Measurements from ENCODE around the gene SCAPER.
"Not testable (repeated sequence)": the region's sequence is repeated elsewhere in the genome, so short reads cannot be mapped to it uniquely, and the experiment has no call there.

The SCAPER gene

GRCh38 chr15:76330080-76330680 is 575.0 kb downstream of the SCAPER start:
- in situ Hi-C loops (cut with MboI; ENCODE audit: low sequenced_read_pairs), result no loop called here

DNA sequence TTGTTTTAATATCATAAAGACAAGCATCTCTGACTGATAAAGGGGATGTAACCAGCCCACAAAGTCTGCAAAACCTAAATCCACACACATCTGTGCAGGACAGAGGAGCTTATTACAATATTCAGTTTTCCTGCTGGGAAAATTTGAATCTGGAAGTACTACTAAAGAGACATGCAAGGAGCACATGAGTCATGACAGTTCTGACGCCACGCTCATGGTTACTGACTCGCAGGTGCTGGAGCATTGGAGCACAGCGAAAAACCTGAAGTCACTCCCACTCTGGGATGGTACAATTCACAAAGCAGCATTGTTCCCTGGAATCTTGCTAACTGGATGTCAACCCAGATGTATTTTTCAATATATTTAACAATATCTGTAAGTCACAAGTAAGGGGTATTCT is 576.2 kb downstream of the SCAPER start:
- in situ Hi-C loops (cut with MboI; ENCODE audit: low sequenced_read_pairs), result no loop called here

- in situ Hi-C loops (cut with MboI; ENCODE audit: low sequenced_read_pairs), result no loop called here
These were observed 576.9 kb downstream of the SCAPER start for GRCh38 chr15:76328106-76328696.

DNA sequence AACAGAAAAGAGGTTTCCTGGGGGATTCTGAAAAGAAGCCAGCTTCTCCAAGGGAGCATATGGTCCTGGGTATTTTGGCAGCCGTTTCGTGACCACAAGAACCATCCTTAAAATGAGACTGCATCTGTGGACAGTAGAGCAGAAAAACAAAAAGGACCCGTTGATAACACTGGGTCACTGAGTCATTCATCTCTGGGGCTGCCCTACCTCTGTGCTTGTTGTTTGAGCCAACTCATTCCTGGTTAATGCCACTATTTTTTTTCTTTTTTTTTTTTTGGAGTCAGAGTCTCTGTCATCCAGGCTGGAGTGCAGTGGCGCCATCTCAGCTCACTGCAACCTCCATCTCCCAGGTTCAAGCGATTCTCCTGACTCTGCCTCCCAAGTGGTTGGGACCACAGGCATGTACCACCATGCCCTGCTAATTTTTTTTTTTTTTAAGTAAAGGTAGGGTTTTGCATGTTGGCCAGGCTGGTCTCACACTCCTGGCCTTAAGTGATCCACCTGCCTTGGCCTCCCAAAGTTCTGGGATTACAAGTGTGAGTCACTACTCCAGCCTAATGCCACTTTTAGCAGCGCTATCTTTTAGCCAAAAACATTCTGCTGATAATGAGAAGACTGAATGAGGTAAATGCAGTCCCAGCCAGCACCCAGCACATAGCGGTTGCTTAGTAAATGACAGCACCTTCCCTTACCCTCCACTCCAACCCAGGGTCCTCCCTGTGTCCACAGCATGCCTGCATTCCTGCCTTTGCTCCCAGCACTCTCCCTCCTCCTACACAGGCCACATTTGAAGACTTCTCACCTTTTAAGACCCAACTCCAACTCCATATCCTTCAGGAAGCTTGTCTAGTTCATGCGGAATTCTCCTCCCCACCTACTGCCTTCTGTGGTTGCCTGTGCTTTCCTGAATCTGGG is 577.7 kb downstream of the SCAPER start:
- in situ Hi-C loops (cut with MboI; ENCODE audit: low sequenced_read_pairs), result no loop called here

GRCh38 chr15:76325704-76326103 is 579.4 kb downstream of the SCAPER start:
- in situ Hi-C loops (cut with MboI; ENCODE audit: low sequenced_read_pairs), result no loop called here

DNA sequence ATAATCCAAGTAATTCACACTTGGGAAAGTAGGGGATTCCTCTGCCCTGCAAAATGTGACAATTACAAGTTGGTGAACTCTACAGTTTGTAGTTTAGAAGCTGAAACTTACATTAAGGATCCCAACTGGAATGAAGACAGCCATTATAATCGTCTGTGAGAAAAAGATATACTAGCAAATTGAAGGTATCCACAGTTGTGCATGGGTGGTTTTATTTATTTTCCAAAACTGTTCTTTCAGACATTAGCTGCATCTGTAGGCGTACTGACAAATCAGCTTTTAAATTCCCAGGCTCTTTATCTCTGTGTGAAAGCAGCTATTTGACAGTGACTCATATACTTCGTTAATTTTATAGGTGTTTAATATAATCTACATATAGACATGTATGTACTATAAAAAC is 581.1 kb downstream of the SCAPER start:
- in situ Hi-C loops (cut with MboI; ENCODE audit: low sequenced_read_pairs), result no loop called here

- in situ Hi-C loops (cut with MboI; ENCODE audit: low sequenced_read_pairs), result no loop called here
These were observed 583.5 kb downstream of the SCAPER start for GRCh38 chr15:76321602-76322001.

GRCh38 chr15:76321171-76321570 is 584.0 kb downstream of the SCAPER start:
- in situ Hi-C loops (cut with MboI; ENCODE audit: low sequenced_read_pairs), result no loop called here

- in situ Hi-C loops (cut with MboI; ENCODE audit: low sequenced_read_pairs), result no loop called here
These were observed 585.1 kb downstream of the SCAPER start for GRCh38 chr15:76320012-76320411.

GRCh38 chr15:76313731-76314130 is 591.4 kb downstream of the SCAPER start:
- in situ Hi-C loops (cut with MboI; ENCODE audit: low sequenced_read_pairs), result no loop called here

DNA sequence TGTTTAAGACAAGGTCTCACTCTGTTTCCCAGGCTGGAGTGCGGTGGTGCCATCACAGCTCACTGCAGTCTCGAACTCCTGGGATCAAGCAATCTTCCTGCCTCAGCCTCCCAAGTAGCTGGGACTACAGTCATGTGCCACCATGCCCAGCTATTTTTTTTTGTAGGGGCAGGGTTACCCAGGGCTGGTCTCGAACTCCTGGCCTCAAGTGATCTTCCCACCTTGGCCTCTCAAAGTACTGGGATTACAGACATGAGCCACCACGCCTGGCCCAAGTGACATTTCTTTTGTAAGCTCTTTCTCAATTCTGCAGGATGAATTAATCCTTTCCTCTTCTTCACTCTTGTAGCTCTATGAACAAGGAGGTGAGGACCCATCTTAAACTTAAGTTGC is 592.0 kb downstream of the SCAPER start:
- in situ Hi-C loops (cut with MboI; ENCODE audit: low sequenced_read_pairs), result not testable (repeated sequence)

- in situ Hi-C loops (cut with MboI; ENCODE audit: low sequenced_read_pairs), result no loop called here
These were observed 592.5 kb downstream of the SCAPER start for GRCh38 chr15:76312540-76313174.

- in situ Hi-C loops (cut with MboI; ENCODE audit: low sequenced_read_pairs), result no loop called here
These were observed 593.8 kb downstream of the SCAPER start, which contains the start of gene ETFA for GRCh38 chr15:76311100-76311953. Gene ETFA, minus strand, starts transcription at chr15:76311469. Its CDS starts 81 bp downstream, at chr15:76311388.

DNA sequence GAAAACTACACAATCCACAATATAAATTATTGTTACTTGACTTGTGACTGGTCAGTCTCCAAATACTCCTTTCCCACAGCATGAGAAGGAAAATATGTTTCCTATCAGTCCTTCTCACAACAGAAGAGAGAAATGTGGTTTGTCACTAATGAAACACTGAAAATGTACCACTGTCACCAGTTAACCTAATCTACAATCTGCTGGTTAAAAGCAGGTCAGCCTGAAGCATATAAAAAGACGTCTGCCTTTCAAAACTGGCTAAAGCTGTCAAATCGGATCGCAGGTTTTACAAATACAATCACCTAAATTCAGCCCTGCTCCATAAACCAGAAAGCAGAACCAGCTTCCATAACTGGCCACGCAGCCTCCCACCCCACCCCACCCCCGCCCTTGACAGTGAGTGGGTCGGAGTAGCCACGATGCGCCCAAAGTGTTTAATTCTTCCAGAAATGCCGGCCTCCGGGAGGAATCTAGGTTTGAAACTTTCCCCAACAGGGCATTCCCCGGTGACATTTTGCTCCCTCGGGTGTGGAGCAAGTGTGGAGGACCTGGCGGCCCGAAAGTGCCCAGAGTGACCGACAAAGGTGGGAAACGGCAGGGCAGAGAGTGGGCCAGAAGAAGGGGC is 594.6 kb downstream of the SCAPER start:
- in situ Hi-C loops (cut with MboI; ENCODE audit: low sequenced_read_pairs), result no loop called here

DNA sequence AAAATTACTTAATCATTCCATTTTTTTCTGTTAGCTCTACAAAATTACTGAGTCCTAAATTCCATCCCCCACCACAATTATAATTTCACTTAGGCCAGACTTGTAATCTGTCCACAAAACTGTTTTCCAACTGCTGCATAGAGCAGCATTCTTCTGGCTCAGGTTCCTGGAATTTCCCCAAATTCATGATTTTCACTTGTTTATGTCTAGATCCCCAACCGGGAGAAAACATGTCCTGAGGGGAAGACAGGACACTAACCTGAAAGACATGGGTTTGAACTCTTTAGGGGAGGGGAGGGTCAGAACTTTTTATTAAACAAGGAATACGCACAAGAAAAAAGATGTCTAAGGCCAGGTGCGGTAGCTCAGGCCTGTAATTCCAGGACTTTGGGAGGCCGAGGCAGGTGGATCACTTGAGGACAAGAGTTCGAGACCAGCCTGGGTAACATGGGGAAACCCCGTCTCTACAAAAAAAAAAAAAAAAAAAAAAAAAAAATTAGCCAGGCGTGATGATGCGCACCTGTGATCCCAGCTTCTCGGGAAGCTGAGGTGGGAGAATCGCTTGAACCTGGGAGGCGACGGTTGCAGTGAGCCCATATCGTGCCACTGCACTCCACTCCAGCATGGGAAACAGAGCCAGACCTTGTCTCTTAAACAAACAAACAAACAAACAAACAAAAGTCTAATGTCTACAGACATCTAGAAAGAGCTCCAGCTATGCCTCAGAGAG is 595.4 kb downstream of the SCAPER start:
- in situ Hi-C loops (cut with MboI; ENCODE audit: low sequenced_read_pairs), result no loop called here

DNA sequence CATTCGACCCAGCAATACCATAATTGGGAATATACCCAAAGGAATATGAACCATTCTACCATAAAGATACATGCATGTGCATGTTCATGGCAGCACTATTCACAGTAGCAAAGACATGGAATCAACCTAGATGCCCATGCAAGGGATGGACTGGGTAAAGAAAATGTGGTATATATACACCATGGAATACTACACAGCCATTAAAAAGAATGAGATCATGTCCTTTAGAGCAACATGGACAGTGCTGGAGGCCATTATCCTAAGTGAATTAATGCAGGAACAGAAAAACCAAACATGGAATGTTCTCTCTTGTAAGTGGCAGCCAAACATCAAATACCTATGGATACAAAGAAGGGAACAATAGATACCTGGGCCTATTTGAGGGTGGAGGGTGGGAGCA is 601.2 kb downstream of the SCAPER start:
- in situ Hi-C loops (cut with MboI; ENCODE audit: low sequenced_read_pairs), result no loop called here

- in situ Hi-C loops (cut with MboI; ENCODE audit: low sequenced_read_pairs), result no loop called here
These were observed 605.4 kb downstream of the SCAPER start for GRCh38 chr15:76299786-76300185.

DNA sequence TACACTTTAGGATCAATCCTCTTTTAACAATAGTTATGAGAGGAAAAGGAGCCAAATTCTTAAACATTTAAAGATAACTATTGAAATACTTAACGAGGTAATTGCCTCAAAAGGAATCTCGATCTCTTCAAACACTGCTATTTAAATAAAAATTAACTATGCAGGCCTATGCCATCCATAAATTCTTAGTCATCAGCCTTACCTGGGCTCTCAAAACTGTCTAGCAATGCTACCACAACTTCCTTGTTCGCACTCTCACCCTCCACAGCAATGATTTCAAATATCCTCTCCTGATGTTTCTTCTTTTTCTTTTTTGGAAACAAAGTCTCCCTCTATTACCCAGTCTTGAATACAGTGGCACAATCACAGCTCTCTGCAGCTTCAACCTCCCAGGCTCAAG is 606.2 kb downstream of the SCAPER start:
- in situ Hi-C loops (cut with MboI; ENCODE audit: low sequenced_read_pairs), result no loop called here

- in situ Hi-C loops (cut with MboI; ENCODE audit: low sequenced_read_pairs), result not testable (repeated sequence)
These were observed 607.2 kb downstream of the SCAPER start for GRCh38 chr15:76297951-76298350.

All from HL-60/S4 (cell line).